ENCODE results near the gene LRRC27.

Gene LRRC27

DNA sequence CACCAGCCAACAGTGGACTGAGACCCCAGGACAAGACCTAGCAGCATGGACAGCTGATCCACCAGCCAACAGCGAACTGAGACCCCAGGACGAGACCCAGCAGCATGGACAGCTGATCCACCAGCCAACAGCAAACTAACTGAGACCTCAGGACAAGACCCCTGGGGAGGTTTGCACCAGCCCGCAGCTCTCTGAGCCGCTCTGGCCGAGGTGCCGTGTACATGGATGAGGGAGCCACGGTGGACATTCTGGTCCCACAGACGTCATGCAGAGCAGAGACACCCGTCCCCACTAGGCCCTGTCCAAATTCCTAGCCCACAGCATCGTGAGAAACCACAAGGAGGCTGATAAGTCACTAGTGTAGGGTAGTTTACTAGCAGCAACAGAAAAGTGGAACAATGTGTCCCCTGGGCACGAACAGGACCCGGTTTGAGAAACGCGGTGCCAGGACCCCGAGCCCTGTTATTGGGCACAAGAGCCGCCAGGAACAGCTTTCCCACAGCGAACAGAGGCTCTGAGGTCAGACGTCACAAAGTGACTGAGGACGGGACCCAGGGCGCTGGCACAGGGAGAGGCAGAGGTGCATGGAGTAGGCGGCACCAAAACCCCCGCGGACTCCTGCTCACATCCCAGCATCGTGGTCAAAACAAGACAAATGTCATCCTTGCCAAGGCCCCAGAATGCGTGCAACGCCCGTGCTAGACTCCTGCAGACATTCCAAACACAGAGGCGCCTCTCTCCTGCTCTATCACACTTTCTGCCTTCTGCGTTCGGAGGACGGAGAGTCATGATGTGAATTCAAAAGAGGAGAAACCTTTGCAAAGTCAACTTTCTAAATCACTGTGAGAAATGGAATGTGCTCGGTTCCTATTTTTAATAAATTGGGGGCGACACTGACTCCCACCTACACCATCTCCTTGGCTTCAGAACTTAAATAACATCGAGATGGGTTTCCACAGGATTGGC is 32.3 kb upstream of the LRRC27 start:
- DNase-seq = no peak

DNA sequence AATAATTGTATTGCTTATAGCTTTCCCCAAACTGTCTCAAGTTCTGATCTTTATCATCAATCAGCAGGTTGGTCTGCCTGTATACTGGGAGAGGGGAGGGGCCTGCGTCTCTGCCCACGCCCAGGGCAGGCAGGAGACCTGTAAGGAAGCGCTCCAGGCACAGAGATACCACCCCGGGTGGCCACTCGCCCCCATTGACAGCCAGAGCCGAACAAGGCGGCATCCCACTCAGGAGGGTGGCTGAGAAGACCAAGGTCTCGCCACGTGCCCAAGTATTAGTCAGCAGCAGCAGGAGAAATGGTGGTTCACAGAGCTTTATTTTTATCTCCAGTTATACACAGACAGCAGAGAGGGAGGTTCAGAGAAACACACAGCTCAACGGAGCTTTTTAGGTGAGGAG is 31.4 kb upstream of the LRRC27 start:
- no peak for DNase-seq

DNA sequence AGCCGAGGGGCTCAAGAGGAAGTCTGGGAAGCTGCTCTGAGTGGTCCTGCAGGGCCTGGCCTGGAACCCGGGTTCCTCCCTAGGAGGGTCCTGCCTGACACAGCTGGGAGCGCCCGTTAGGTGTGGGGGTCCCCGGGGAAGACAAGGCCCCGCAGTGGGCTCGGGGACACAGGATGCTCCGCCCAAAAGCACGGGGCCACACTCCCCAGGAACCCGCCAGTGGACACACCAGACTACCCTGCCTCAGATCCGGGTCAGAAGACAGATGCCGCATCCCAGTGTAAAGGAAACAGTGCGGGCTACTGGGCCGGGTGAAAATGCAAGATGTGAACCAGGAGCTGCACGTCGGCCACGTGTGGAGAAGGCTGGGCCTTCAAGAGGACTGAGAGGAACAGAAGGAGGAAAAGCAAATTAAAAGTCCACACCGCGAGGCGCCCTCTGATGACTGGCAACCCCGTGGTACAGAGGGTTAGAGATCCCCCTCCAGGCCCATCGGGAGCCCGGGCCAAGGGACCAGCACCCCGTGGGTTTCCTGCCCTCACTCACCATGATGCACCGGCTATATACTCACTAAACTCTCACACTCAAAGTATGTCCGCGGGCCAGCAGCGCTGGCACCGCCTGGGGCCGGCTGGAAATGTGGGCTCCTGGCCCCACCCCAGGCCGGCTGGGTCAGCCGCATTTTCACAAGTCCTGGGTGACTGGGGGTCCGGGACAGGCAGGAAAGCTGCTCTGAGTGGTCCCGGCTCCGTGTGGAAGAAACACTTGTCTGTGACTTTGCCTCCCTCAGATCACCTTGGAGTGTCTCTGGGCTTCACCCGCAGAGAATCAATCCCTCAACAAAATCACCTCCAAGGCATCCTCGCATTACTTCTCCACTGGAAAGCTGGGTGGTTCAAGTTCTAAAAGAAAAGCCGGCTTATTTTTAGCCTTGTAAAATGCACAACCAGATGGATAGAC is 30.3 kb upstream of the LRRC27 start:
- DNase-seq = no peak

DNA sequence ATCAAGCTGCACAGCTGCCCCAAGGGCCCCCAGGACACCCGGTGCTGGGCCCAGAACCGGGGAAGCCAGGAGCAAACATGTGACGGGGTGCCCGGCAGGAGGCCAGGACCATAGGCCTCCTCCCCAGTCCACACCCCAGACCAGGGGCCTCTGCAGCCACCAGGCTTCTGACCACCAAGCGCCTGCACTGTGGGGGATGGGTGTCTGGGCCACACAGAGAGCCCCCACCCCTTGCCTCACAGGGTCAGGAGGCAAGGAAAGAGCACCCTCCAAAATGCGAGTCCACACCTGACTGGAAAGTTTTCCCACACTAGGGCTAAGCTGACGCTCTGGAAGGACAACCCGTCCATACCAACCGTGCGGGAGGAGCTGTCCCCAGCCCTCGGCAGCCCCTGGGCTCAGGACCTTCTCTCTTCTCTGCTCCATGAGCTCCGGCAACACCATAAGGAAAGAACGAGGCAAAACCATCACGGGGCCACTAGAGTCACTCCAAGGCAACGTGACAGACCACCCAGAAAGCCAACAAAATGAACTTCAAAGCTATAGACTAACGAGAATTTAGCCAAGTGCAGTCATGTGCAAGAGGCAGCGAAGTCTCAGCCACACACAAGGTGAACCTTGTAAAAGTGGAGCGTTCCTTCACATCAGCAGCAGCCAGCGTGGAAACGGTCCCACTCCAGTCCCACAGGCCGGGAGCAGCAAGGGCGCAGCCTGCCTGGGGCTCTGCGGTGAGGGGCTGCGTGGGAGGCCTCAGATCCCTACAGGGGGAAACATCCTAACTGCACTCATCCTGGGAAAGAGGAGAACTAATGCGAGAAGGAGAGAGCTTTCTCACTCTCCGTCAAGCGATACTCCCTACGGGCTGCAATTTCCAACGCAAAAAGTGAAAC is 29.3 kb upstream of the LRRC27 start:
- no peak for DNase-seq

DNA sequence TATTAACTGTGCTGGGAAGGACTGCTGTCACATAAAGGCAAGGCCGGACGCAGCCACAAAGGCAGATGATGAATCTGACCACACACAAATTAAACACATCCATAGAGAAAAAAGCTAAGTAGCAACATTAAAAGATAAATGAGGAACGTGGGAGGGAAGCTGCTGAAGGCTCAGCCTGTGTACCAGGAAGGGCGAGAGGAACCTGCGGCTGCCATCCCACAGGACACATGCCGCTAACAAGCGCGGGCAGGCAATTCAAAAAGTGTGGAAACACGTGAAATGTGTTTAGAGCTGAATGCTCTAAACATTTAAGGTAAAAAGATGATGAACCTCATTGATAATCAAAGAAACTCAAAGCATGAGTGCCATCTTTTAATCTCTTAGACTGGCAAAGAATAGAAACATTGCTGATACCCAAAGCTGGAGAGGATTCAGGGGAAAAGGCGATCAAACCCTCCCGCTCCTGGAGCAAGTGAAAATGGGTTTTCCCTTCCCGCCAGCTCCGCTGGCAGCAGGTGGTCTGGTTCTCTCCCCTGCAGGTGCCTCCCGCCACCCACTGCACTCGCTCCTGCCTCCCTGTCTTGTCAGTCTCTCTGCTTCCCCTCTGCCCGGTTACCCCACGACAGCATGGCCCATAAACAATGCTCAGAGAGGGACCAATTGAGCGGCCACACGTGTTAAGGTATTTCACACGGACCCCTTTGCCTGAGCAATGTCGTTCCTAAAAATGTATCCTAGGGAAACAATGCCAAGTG is 28.5 kb upstream of the LRRC27 start:
- no peak for DNase-seq

DNA sequence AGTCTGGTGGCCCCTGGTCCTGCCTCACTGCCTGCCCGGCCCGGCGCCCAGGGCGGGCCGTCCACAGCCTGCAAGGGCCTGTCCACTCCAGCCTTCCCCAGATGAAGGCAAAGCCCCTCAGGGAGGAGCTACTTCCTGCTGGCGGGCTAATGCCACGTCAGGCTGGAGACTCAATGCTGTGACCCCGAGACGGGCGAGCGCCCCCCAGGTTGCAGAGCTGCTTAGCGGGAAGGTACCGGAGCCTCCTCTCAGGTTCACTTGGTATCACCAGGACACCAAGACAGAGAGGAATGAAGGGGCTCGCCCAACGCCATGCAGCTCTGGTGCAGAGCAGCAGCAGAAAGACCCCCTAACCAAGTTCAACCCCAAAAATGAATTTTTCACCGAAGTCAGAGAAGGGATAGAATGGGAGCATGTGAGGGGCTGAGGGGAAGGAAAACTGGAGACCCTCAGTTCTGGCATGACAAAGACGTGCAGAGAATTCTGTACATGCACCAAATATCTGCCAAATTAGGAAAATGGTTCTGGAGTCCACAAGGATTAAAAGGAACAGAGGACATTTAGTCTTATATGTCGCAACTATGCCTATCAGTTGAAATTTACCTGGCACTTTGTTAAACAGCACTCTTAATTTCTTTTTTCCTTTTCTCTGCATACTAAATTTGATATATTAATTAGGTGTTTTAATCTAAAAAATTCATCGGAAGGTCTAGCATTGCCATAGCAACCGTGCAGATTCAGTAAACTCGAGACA is 27.1 kb upstream of the LRRC27 start:
- DNase-seq = no peak

DNA sequence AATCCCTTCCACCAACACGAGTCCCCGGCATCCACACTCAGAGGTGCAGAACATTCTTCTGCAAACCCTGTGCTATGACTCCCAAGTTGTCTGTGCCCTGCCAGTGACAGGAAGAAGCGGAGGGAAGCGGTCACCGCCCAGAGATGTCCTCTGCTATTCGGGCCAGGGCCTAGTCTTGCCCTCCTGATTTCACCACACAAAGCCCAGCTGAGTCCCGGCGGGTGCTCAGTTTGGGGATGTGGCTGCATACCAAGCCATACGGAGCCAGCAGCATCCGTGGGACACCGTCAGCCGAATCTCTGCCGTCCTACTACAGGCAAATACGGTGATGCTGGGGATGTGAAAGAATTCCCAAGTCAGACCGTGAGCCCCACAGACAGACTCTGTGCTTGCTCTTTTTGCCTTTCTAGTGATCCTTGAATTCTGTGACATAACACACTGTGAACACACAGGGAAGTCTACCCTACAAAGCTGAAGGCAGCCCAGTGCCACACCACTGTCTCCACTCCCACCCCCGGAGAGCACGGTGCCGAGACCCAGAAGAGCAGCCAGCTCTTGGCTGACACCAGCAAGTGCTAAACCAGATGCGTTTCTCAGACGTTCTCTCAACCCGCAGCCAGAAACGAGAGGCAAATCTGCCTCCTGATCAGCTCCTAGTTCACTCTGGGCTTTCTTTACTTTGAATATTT is 26.2 kb upstream of the LRRC27 start:
- DNase-seq = no peak

DNA sequence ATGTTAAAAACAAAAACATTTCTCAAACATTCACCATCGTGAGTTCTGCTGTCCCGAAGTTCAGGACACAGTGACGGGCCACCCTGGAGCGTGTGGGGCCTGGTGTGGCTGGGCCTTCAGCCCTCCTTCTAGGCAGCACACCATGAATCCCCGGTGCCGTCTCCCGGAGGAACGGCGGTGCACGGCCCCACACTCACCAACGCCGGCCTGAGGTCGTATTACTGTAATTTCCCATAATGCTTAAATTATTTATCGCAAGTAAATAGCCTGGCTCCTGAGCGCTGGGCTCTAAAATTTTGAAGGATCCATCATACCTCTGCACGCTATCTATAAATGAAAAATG is 25.7 kb upstream of the LRRC27 start:
- DNase-seq = no peak

DNA sequence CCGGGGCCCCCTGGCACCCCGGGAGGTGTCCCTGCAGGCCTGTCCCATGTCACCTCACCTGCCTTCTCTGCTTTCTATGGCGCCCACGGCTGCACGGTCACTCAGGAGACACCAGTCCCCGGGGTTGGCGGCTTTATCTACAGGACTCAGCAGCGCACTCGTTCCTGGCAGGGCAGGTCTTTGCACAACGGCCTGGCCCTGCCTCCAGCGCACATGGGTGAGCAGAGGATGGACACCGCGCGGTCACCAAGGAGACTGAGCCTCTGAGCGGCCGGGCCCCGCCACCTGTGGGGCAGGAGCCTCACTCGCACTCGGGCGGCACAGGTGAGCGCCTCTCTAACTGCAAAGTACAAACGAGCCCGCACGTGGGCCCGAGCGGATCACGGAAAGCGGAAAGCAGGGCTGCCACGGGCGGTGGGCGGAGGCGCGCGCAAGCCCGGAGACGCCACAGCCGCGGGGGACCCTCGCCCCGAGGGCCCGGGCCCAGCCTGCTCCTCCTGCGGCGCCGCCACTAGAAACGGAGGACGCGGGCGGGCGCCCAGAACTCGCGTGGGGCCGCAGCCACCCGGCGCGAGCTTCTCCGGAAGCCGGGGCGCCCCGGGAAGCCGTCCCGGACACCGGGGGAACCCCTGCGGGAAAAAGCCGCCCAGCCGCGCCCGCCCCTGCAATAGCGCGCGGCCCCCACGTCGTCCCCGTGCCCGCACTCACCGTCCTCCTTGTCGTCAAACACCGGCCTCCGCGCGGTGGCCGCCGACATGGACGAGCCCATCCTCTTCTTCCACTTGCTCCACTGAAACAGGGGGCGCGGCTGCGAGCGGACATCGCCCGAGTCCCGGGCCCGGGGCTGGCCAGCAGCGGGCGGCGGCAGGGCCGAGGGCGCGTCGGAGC is 24.9 kb upstream of the LRRC27 start:
- peak; percentile 66 for DNase-seq

DNA sequence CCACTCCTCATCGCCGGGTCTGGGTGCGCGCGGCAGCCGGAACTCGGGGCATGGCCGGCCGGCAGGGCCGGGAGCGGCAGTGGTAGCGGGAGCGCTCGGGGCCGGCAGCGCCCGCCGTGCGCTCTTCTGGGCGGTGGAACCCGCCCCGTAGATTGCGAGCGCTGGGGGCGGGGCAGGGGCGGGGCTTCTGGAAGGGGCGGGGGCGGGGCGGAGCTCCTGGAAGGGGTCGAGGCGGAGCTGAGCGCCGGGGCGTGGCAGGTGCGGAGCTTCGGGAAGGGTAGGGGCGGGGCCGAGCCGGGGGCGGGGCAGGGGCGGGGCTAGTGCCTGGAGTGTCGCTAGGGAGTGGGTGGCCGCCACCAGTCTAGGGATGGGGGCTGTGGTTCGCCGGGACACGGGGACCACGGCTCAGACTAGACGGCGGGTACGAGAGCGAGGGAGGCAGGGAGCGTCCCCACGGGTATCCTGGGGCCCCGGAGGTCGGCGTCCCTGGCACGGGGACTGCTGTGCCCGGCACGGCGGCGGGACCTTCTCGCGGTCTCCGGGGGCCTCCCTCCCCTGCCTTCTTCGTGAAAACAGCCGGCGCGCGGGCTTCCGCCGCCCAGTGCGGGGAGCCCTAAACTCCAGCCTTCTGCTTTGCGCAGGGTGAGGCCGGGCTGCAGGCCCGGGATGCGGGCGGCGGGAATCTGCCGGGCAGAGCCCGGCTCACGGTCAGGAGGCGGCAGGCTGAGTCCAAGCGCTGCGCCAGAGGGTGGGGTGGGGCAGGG is 24.0 kb upstream of the LRRC27 start, which contains the start of gene STK32C:
STK32C (minus strand) TSS at position 128 of the 764 bp plus-strand sequence; CDS start at position 11, 117 bp downstream.
- peak; percentile 88 for DNase-seq

DNA sequence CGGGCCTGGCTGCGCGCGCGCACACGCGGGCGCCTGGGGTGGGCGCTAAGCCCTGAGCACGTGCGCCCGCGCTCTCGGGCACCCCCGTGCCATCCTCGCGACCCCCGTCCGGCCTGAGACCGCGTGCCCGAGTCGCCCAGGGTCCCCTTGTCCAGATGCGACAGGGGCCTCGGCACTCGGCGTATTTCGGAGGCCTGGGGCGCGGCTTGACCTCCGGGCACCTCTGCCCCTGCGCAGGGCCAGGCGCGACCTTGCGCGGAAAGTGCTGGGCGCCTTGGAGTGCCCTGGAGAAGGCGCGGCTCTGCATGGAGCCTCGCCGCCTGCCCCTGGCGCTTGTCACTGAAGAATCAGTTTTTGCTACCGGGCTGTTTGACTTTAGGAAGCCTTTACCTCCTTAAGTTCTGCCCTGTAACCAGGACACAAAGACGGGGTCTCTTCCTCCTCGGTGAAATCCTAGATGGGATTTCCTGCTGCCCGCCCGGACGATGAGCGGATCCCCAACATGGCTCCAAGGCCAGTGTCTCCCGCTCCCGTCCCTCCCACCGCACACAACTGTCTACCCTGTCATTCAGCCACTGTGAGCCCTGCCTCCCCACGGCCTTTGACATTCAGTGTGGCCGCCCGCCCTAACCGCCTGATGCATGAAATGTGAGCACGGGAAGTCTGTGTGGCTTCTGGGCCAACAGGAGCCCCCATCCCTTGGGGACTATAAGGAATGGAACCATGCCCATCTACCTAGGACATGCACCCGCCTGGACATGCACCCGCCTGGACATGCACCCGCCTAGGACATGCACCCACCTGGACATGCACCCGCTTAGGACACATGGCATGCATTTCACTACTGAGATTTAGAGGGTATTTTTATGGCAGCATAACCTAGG is 23.2 kb upstream of the LRRC27 start:
- peak; percentile 58 for DNase-seq

DNA sequence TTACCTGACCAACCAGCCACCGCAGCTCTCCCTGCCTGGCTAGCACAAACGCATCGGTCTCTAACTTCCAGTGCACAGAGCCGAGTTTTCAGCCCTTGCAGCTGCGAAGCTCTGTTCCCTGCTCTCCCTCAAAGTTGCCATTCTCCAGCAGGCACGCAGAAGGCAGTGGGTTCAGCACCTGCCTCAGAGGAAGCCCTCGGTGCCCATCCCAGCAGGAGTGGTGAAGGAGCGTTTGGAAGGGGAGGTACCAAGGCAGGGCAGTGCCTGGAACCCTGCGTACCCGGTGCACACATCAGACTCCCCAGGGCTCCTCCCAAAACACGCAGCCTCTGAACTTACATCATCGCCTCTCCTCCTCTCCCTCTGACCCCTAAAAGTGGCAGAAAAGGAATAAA is 22.5 kb upstream of the LRRC27 start:
- no peak for DNase-seq

DNA sequence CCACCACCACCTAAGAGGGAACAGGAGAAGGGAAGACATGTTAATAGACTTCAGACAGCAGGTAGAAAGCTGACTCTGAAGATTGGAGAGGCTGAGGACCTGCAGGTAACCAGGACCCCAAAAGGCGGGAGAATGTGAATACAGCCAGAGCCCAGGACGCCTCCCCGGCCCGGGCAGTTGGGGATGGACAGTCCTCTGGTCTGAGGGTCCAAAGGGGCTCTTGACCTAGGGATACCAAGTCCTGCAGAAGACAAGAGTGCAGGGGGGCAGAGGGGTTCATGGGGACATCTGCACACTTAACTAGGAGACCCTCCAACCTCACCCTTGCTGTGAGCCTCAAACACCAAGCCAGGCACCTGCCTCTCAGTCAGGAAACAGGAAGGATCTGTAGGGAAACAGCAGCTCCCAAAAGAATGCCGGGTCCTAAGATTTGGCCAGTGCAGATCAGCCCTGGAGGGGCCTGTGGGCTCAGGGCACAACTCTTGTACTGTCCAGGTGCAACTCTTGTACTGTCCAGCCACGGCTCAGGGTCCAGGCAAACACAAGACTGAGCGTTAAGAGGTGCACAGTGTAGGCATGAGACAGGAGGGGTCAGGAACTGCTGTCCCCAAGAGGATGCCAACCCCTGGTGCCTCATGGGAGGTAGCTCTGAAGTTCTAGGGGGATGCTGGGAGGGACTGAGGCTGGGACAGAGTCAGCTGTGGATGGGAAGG is 22.0 kb upstream of the LRRC27 start:
- DNase-seq = no peak

DNA sequence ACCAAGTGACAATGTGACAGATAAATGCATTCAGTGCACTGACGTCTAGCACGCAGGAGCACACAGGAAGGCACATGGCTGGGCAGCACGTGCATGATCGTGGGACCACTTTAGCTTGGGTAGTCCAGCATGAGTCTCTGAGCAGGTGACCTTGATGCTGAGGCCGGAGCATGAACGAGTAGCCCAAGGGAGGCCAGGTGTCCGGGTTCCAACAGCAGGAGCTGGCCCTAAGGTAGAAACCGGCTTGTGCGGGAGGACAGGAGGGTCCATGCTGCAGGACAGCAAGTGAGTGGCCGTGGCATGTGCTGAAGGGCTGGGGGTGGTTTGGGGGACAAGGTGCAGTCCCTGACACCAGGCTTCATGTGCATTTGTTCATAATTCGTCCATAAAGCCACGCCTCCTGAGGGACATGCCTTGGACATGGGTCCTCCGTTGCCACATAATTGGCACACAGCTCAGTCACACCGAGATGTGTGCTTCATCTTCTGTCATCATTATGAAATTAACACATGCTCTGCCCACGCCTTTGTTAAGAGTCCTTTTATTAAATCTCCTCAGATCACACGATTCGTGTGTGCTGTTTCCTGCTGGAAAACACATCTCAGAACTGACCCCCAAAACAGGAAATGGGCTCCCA is 21.2 kb upstream of the LRRC27 start:
- DNase-seq = no peak

DNA sequence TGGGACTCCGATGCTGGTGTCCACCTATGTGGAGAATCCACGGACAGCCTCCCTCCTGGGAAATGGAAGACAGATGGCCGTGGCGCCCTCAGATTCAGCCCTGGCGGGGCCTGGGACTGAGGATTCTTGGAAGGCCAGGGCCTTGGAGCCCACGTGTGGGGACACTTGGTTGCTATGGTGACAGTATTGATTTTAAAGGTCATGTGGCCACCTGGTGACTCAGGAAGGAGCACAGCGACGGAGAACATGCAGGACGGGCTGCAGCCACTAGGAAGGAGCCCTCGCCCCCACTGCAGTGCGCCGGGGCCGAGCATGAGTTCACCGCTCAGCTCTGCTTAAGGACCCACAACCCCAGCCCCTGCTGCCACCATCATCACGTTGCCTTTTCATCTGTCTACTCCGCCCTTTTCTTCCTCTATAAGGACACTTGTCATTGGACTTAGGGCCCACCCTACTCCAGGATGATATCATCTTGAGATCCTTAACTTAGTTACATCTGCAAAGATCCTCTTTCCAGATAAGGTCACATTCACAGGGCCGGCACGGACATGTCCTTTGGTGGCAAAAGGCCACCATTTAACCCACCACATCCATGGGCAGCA is 20.6 kb upstream of the LRRC27 start:
- DNase-seq = no peak
